SK-N-MC (cell line): ENCODE measurements around the gene SBK1.

Experiments
- DNase-seq: peaks from one replicate; pipeline ENCODE4 v3.0.0-alpha.2; 2011; ENCODE audit warnings: low read depth, low spot score
- H3K27ac ChIP-seq: fragments of 200-600 bp; sonication (generic); 2 replicates; pipeline ENCODE4 v1.5.1; 2016; ENCODE audit warnings: mixed run types
- H3K36me3 ChIP-seq: fragments of 200-600 bp; sonication (generic); 2 replicates; pipeline ENCODE4 v1.6.1; 2017; ENCODE audit warnings: antibody characterized with exemption, low read length, mixed read lengths; ENCODE audit not compliant: insufficient read depth
- H3K4me3 ChIP-seq: fragments of 200-600 bp; sonication (generic); 2 replicates; pipeline ENCODE4 v1.5.1; 2016
- H3K9ac ChIP-seq: fragments of 200-600 bp; sonication (generic); 2 replicates; pipeline ENCODE4 v1.8.0; 2017; ENCODE audit warnings: mixed run types, mixed read lengths; ENCODE audit not compliant: insufficient read length
- H3K9me3 ChIP-seq: fragments of 200-600 bp; sonication (generic); 2 replicates; pipeline ENCODE4 v1.6.1; 2017; ENCODE audit warnings: low read depth, mild to moderate bottlenecking, antibody characterized with exemption, low read length, moderate library complexity, mixed read lengths
- EZH2 ChIP-seq: fragments of 200-600 bp; sonication (generic); IDR thresholded peaks from one replicate; pipeline ENCODE4 v1.6.1; 2017; ENCODE audit warnings: antibody characterized with exemption
- FOXP2 ChIP-seq: optimal IDR thresholded peaks from 2 replicates; pipeline ENCODE3; 2011; ENCODE audit warnings: mild to moderate bottlenecking, moderate library complexity; ENCODE audit not compliant: insufficient read depth; ENCODE audit errors: extremely low read length, control extremely low read depth
- POLR2AphosphoS5 ChIP-seq: IDR thresholded peaks from 2 replicates; pipeline ENCODE4 v1.6.1; 2012; ENCODE audit warnings: mild to moderate bottlenecking, low read depth, low read length, borderline replicate concordance

Gene SBK1

GRCh38 chr16:28297308-28297707 lies 5.0 kb downstream of the SBK1 start:
- H3K36me3 ChIP-seq, result no peaks in the 10 kb centered on the region
- no peak overlapping the region for H3K27ac ChIP-seq
- H3K9me3 ChIP-seq, result no peaks in the 10 kb centered on the region
- H3K9ac ChIP-seq, result no peak overlapping the region
- TF ChIP-seq FOXP2 (no peak), POLR2AphosphoS5 (no peak), EZH2 (no peak)
- no peak overlapping the region for H3K4me3 ChIP-seq
- DNase-seq, result no peak

GRCh38 chr16:28297784-28298510 lies 5.6 kb downstream of the SBK1 start:
- Histone ChIP-seq H3K9ac (no peak overlapping the region), H3K4me3 (no peak overlapping the region), H3K27ac (no peak overlapping the region), H3K36me3 (no peaks in the 10 kb centered on the region), H3K9me3 (no peaks in the 10 kb centered on the region)
- no peak for TF ChIP-seq FOXP2
- no peak for TF ChIP-seq POLR2AphosphoS5
- no peak for TF ChIP-seq EZH2
- no peak for DNase-seq

DNA sequence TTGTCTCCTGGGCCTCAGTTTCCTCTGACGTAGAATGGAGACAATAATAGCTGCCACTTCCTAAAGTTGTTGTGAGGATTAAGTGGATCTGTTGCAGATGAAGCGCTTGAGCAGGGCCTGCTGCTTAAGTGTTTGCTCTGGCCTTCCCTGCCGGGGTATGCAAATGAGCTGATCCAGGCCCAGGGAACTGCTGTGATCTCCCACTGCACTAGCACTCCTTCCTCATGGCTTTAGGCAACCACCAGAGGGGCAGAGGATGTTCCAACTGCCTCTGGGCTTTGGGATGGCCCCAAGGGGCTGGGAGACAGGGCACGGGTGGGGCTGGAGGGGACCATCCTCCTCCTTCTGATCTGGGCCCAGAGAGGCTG lies 6.2 kb downstream of the SBK1 start:
- no peak overlapping the region for H3K27ac ChIP-seq
- H3K4me3 ChIP-seq, result no peak overlapping the region
- DNase-seq, result no peak
- H3K36me3 ChIP-seq, result no peaks in the 10 kb centered on the region
- TF ChIP-seq EZH2 (no peak), FOXP2 (no peak), POLR2AphosphoS5 (no peak)
- H3K9ac ChIP-seq, result no peak overlapping the region
- H3K9me3 ChIP-seq, result no peaks in the 10 kb centered on the region

DNA sequence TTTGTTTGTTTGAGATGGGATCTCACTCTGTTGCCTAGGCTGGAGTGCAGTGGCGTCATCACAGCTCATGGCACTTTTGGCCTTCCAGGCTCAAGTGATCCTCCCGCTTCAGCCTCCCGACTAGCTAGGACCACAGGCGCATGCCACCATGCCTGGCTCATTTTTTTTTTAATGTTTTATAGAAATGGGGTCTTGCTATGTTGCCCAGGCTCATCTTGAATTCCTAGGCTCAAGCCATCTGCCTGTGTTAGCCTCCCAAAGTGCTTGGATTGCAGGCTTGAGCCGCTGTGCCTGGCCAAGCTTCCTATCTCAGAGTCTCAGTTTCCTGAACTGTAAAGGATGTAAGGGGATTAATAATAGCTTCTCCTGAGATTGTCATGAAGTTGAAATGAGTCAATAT lies 8.0 kb downstream of the SBK1 start:
- DNase-seq, result no peak
- H3K9me3 ChIP-seq, result no peaks in the 10 kb centered on the region
- H3K4me3 ChIP-seq, result no peak overlapping the region
- no peaks in the 10 kb centered on the region for H3K36me3 ChIP-seq
- H3K9ac ChIP-seq, result no peak overlapping the region
- no peak overlapping the region for H3K27ac ChIP-seq
- TF ChIP-seq FOXP2, result no peak
- TF ChIP-seq EZH2, result no peak

DNA sequence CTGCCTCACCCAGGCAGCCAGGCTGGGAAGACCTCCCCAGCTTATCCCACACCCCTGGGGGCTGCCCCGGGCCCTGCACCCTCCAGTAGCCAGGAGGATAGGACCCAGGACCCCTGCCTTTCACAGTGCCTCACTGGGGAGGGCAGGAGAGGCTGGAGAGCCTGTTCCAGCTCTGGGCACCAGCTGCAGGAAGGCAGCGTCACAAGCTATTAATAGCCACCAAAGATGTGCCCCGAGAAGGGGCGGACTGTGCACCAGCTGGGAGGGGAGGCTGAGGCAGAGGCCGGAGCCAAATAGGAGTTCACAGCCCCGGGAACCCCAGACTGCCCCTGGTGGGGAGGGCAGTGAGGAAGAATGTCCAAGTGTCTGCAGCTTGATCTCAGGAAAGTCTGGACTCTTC lies 8.8 kb downstream of the SBK1 start:
- Histone ChIP-seq H3K27ac (no peak overlapping the region), H3K9ac (no peak overlapping the region), H3K36me3 (no peaks in the 10 kb centered on the region), H3K9me3 (no peaks in the 10 kb centered on the region), H3K4me3 (no peak overlapping the region)
- no peak for DNase-seq
- TF ChIP-seq POLR2AphosphoS5, result no peak

DNA sequence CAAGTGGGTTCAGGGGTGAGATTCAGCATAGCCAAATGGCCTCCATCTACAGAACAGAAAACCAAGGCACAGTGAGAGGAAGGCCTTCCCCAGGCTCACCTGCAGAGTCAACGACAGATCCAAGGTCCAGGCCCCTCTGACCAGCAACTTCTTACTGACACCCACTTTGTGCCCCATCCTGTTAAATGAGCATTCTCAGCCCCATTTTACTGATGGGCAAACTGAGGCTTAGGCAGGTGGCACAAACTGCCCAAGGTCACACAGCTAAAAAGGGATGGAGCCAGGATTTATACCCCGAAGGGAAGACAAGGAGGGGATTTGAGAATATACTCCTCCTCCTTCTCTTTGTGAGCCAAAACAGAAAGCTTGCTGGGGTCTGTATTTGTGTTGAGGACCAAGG lies 9.3 kb downstream of the SBK1 start:
- no peak for DNase-seq
- no peaks in the 10 kb centered on the region for H3K36me3 ChIP-seq
- H3K9ac ChIP-seq, result no peak overlapping the region
- no peak overlapping the region for H3K27ac ChIP-seq
- TF ChIP-seq EZH2 (no peak), FOXP2 (no peak), POLR2AphosphoS5 (no peak)
- no peaks in the 10 kb centered on the region for H3K9me3 ChIP-seq
- no peak overlapping the region for H3K4me3 ChIP-seq

- no peak for DNase-seq
- no peaks in the 10 kb centered on the region for H3K36me3 ChIP-seq
- H3K9me3 ChIP-seq, result no peaks in the 10 kb centered on the region
- TF ChIP-seq EZH2 (no peak), FOXP2 (no peak), POLR2AphosphoS5 (no peak)
- no peak overlapping the region for H3K4me3 ChIP-seq
- H3K27ac ChIP-seq, result no peak overlapping the region
- no peak overlapping the region for H3K9ac ChIP-seq
Measured at GRCh38 chr16:28303132-28303531, 10.8 kb downstream of the SBK1 start.

DNA sequence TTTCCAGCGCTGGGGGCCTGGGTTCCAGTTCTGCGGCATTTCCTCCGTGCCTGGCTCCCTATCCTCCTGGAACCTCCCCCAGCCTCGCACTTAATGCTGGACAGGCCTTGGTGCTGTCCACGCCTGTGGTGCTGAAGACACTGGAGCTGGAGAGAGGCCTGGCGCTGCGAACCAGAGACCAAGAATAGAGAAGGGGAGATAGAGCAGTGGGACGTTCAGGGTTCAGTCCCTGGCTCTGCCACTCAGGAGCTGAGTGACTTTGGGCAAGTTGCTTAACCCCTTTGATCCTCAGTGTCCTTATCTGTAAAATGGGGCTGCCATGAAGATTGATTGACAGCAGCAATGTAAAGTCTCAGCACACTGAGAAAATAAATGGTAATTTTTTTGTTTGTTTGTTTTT lies 11.9 kb downstream of the SBK1 start:
- H3K36me3 ChIP-seq, result peaks cover 4% of the 10 kb centered on the region; the same call in 1 of the 2 replicates

GRCh38 chr16:28307936-28308335 lies 15.6 kb downstream of the SBK1 start:
- TF ChIP-seq FOXP2 (no peak), EZH2 (no peak), POLR2AphosphoS5 (no peak)
- H3K9me3 ChIP-seq, result no peaks in the 10 kb centered on the region
- H3K36me3 ChIP-seq, result peaks cover 5% of the 10 kb centered on the region; the same call in 1 of the 2 replicates
- H3K9ac ChIP-seq, result no peak overlapping the region
- no peak overlapping the region for H3K4me3 ChIP-seq
- no peak for DNase-seq
- H3K27ac ChIP-seq, result no peak overlapping the region

More for the DNA sequence above, 11.9 kb downstream of the SBK1 start:
- DNase-seq, result no peak
- H3K9ac ChIP-seq, result no peak overlapping the region
- H3K27ac ChIP-seq, result no peak overlapping the region
- H3K9me3 ChIP-seq, result no peaks in the 10 kb centered on the region
- TF ChIP-seq EZH2 (no peak), FOXP2 (no peak), POLR2AphosphoS5 (no peak)
- no peak overlapping the region for H3K4me3 ChIP-seq
